Stimulated activated naive CD8-positive, alpha-beta T cell treated with anti-CD3 and anti-CD28 coated beads, Interleukin-15, amount 100 ng/mL, for 72 hours (primary cell): Measurements from ENCODE around the gene NELFB.

ENCODE experiments used
- ATAC-seq: fragments of 150-1000 bp; cut with Tn5 transposase; 2 replicates; pipeline ENCODE4 v1.10.0; 2021; ENCODE audit warnings: mild to moderate bottlenecking, moderate library complexity
- DNase-seq, 2 donors: peaks; one replicate each; pipeline ENCODE4 v3.0.0; 2021 to 2022
- H3K27ac Mint-ChIP-seq, 2 donors: one replicate each; pipeline ENCODE4 v1.8.0; 2022; ENCODE audit warnings: mild to moderate bottlenecking in 2 of 2, mixed read lengths in 2 of 2, moderate library complexity in 2 of 2
- H3K27me3 Mint-ChIP-seq: one replicate; pipeline ENCODE4 v1.8.0; 2022; ENCODE audit warnings: mixed read lengths
- H3K4me1 Mint-ChIP-seq: one replicate; pipeline ENCODE4 v1.8.0; 2022; ENCODE audit warnings: mild to moderate bottlenecking, mixed read lengths
- H3K4me3 Mint-ChIP-seq, 2 donors: one replicate each; pipeline ENCODE4 v1.8.0; 2022; ENCODE audit warnings: mild to moderate bottlenecking in 2 of 2, mixed read lengths in 2 of 2, moderate library complexity in 1 of 2
- H3K9me3 Mint-ChIP-seq, 2 donors: one replicate each; pipeline ENCODE4 v1.8.0; 2022; ENCODE audit warnings: mixed read lengths in 2 of 2

NELFB gene

DNA sequence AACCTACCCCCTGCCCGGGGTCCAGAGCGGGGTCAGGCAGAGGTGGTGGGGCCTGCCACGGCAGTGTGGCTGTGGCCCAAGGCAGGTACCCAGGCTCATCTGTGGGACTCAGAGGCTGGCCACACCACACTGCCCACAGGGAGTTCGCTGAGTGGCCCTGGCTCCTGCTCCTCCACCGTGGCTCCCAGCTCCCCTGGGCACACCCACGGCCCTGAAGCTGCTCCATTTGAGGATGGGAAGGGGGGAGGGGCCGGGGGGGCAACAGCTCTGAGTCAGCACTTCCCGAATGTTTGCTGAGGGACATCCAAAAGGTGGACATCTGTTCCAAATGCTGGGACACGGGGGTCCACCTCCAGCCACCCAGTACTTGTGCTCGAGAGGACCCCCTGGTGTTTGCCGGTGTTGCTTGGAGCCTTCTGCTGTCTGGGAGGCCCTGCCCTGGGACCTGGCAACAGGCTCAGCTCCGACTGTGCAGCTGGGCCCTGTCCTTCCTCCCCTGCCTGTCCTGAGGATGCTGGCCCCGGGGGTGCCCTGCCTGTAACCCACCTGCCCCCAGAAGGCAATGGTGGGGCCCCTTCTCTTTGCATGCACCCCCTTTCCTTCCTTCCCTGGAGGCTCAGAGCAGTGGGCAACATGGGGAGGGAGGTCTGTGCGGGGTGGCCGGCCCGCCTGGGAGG is 49.4 kb downstream of the NELFB start:
- Mint-ChIP-seq H3K27me3 (peaks cover 25% of the 10 kb centered on the region), H3K4me3 (no peak overlapping the region), H3K27ac (no peak overlapping the region), H3K9me3 (no peaks in the 10 kb centered on the region), H3K4me1 (peaks cover 56% of the 10 kb centered on the region)
- DNase-seq: peak in 1 of 2 donors; percentile 18
- ATAC-seq: no peak

GRCh38 chr9:137305060-137305797 is 50.1 kb downstream of the NELFB start:
- peak; percentile 58 to 70 for DNase-seq
- peak; percentile 59 for ATAC-seq
- H3K27ac Mint-ChIP-seq: no peak overlapping the region
- H3K27me3 Mint-ChIP-seq: peaks cover 18% of the 10 kb centered on the region
- no peaks in the 10 kb centered on the region for H3K9me3 Mint-ChIP-seq
- peak overlapping the region; percentile 28 to 63 for H3K4me3 Mint-ChIP-seq
- H3K4me1 Mint-ChIP-seq: peaks cover 51% of the 10 kb centered on the region

GRCh38 chr9:137305798-137306065 is 50.6 kb downstream of the NELFB start:
- Mint-ChIP-seq H3K27me3 (peaks cover 13% of the 10 kb centered on the region), H3K9me3 (no peaks in the 10 kb centered on the region), H3K27ac (no peak overlapping the region), H3K4me3 (peak overlapping the region in 1 of 2 donors; percentile 63), H3K4me1 (peaks cover 48% of the 10 kb centered on the region)
- ATAC-seq (no peak), DNase-seq (peak in 1 of 2 donors; percentile 14)

GRCh38 chr9:137306066-137306849 is 51.1 kb downstream of the NELFB start:
- ATAC-seq: no peak
- Mint-ChIP-seq H3K27me3 (peaks cover 9% of the 10 kb centered on the region), H3K27ac (peak overlapping the region in 1 of 2 donors; percentile 27)

DNA sequence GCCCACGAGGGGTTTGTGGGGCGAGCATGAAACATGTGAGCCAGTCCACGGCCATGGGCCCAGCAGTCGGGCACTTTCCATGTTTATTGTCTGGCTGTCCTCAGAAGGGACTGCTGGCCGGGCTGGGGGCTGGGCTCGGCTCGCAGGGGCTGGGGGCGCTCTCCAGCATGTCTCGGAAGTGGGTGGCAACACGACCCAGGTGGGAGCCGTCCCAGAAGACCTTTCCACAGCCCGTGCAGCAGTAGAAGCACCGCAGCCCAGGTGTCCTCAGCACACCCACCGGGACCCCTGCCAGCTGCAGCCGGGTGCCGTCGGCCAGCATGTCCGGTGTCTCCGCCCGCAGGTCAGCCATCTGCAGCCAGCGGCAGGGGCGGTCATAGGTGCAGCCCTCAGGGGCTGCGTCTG is 51.7 kb downstream of the NELFB start:
- H3K4me3 Mint-ChIP-seq: peak overlapping the region in 1 of 2 donors; percentile 64

More at GRCh38 chr9:137306066-137306849, 51.1 kb downstream of the NELFB start:
- Mint-ChIP-seq H3K4me3 (peak overlapping the region in 1 of 2 donors; percentile 64), H3K9me3 (no peaks in the 10 kb centered on the region), H3K4me1 (peaks cover 44% of the 10 kb centered on the region)
- DNase-seq: peak; percentile 14 to 31

DNA sequence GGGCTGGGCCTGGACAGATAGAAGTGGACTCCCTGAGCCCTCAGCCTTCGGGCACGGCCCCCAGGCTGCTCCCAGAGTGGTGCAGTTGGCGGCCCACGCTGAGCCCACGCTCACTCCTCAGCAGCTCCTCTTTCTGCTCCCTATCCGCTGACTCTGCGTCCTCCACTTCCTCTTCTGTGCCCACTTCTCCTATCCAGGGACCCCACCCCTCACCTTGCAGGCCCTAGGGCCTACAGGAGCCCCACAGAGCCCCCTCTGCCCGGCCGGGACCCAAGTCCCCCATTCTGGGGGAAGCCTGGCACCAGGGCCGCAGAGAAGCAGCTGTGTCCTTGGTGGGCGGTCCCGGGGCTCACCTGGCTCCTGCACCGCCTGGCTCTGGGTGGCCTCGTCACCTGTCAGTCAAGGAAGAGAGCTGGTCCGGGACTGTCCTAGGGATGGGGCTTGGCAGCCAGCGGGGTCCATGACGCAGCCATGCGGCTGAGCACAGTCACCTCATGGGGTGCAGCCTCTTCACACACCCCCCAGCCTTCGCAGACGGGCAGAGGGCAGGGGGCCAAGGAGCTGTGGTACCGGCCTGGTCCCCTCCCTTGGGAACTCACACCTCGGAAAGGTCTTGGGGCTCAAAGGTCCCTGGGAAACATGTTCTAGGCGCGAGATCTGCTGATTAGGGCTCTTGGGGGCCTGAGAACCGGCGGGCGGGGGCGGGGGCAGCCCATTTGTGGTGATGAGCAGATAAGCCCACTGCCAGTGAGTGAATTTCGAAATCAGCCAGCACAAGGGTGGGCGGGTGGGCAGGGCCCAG is 52.3 kb downstream of the NELFB start:
- Mint-ChIP-seq H3K9me3 (no peaks in the 10 kb centered on the region), H3K4me1 (peaks cover 44% of the 10 kb centered on the region), H3K4me3 (peak overlapping the region in 1 of 2 donors; percentile 51), H3K27ac (no peak overlapping the region), H3K27me3 (peaks cover 9% of the 10 kb centered on the region)
- no peak for ATAC-seq
- no peak for DNase-seq

More for the DNA sequence above, 51.7 kb downstream of the NELFB start:
- H3K4me1 Mint-ChIP-seq: peaks cover 44% of the 10 kb centered on the region
- DNase-seq (no peak), ATAC-seq (no peak)
- peak overlapping the region in 1 of 2 donors; percentile 27 for H3K27ac Mint-ChIP-seq
- no peaks in the 10 kb centered on the region for H3K9me3 Mint-ChIP-seq
- peaks cover 9% of the 10 kb centered on the region for H3K27me3 Mint-ChIP-seq

GRCh38 chr9:137308057-137308619 is 53.0 kb downstream of the NELFB start:
- Mint-ChIP-seq H3K4me1 (peaks cover 43% of the 10 kb centered on the region), H3K9me3 (no peaks in the 10 kb centered on the region), H3K27ac (no peak overlapping the region), H3K27me3 (peaks cover 9% of the 10 kb centered on the region), H3K4me3 (no peak overlapping the region)
- ATAC-seq (no peak), DNase-seq (no peak)

DNA sequence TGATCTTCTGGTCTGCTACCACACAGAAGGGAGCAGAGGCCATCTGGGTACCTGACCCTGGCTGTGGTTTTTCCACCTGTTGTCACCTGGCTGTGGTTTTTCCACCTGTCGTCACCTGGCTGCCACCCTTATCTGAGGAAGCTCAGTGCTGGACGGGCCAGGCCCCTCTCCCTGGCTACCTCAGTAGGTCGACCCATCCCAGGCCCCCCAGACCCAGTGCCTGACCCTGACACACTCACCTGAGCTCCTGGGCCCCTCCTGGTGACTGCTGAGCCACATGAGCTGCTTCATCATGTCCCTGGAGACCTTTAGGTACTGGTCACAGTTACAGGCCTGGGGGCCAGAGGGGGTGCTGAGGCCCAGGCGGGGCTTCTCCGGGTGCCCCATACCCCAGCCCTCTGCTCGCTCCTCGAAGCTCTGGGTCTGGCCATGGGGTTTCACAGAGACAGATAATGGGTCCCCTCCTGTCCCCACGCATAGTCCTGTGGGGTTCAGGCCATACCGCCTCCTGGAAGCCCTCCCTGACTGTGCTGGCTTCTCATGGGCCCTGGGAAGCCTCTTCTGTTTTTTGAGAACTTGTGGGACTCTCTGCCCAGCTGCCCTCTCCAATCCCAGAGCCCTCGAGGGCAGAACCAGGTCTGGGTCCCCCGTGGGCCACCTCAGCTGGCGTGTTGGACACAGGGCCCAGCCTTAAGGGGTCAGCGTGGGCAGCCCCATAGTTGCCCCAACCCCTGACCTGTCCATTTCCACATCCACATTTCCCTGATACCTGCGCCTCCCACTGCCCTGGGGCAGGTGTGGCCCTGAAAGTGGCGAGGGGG is 54.5 kb downstream of the NELFB start:
- ATAC-seq: no peak
- Mint-ChIP-seq H3K4me1 (peaks cover 32% of the 10 kb centered on the region), H3K27me3 (peaks cover 9% of the 10 kb centered on the region), H3K4me3 (no peak overlapping the region), H3K27ac (no peak overlapping the region), H3K9me3 (no peaks in the 10 kb centered on the region)
- DNase-seq: no peak

GRCh38 chr9:137310189-137311052 is 55.3 kb downstream of the NELFB start:
- no peak overlapping the region for H3K27ac Mint-ChIP-seq
- ATAC-seq: no peak
- peaks cover 9% of the 10 kb centered on the region for H3K27me3 Mint-ChIP-seq
- DNase-seq: peak in 1 of 2 donors; percentile 15
- no peaks in the 10 kb centered on the region for H3K9me3 Mint-ChIP-seq
- H3K4me1 Mint-ChIP-seq: peaks cover 24% of the 10 kb centered on the region
- H3K4me3 Mint-ChIP-seq: no peak overlapping the region

DNA sequence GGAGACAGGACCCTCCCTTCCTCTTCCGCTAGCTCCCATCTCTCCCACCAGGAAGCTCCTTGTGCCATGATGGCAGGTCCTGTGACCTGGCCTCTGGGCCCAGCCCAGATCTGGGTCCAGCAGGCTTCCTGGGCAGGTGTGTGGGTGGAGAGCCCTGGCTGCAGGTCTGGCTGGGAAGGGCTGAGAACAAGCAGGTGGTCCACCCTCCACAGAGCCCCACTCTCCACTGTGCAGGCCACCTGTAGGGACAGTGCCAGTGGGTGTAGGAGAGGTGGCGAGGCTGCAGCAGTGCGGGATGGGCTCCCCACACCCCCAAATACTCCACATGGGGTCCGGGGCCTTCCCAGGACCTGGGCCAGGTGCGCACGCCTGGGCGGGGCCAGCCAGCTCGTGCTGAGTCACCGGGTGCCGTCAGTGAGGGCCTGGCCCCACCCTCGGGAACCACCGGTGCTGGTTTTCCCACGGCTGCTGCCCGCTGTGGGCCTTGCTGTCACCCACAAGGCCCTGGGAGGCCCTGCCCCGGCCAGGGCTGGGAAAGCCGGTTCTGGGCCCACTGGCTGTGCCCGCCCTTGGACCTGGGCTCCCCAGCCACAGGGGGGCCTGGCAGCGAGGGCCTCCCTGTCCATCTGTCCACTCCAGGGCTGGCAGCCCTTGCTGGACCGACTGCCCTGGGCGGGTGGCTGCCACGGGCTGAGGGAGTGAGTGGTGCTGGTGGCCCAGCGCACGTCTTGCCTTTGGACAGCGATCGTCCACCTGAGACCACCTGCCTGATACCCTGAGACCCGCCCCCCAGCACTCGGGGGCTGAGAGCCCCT is 56.3 kb downstream of the NELFB start:
- Mint-ChIP-seq H3K4me3 (no peak overlapping the region), H3K27me3 (peaks cover 9% of the 10 kb centered on the region), H3K4me1 (peaks cover 16% of the 10 kb centered on the region), H3K27ac (no peak overlapping the region), H3K9me3 (no peaks in the 10 kb centered on the region)
- DNase-seq: peak in 1 of 2 donors; percentile 27
- no peak for ATAC-seq

GRCh38 chr9:137311986-137312851 is 57.1 kb downstream of the NELFB start:
- peak in 1 of 2 donors; percentile 10 for DNase-seq
- peaks cover 15% of the 10 kb centered on the region for H3K4me1 Mint-ChIP-seq
- H3K27ac Mint-ChIP-seq: no peak overlapping the region
- H3K4me3 Mint-ChIP-seq: no peak overlapping the region
- no peak for ATAC-seq
- H3K9me3 Mint-ChIP-seq: no peaks in the 10 kb centered on the region
- H3K27me3 Mint-ChIP-seq: peaks cover 13% of the 10 kb centered on the region

GRCh38 chr9:137312852-137313325 is 57.8 kb downstream of the NELFB start:
- no peak overlapping the region for H3K4me3 Mint-ChIP-seq
- H3K27ac Mint-ChIP-seq: no peak overlapping the region
- H3K4me1 Mint-ChIP-seq: peaks cover 9% of the 10 kb centered on the region
- H3K27me3 Mint-ChIP-seq: peaks cover 8% of the 10 kb centered on the region
- peak in 1 of 2 donors; percentile 9 for DNase-seq
- no peak for ATAC-seq
- H3K9me3 Mint-ChIP-seq: no peaks in the 10 kb centered on the region
